Measurements from ENCODE around the gene ADAM21. TPM values are rescaled to one million over a fixed set of nuclear protein-coding genes. Genes with fewer than 3 reads are reported as not detected.
"Not testable (repeated sequence)": the region's sequence is repeated elsewhere in the genome, so short reads cannot be mapped to it uniquely, and the experiment has no call there.

The ADAM21 gene
- 1 to 10 TPM in 4 of 8 experiments, under 1 TPM in 4; 0.17 to 3.5 (median 1.1) TPM for total RNA-seq

- no peak within 1 kb of the TSS for H3K4me3 ChIP-seq
- no peaks in the 10 kb centered on the region for H3K4me1 ChIP-seq (replicated peaks in 1 of 2)
- in situ Hi-C loops (cut with MboI; ENCODE audit: low pct_unique_long_range_greater_than_20kb in 2 of 9, low sequenced_read_pairs in 9 of 9, unreplicated experiment in 9 of 9), result no loop called here
- H3K27ac ChIP-seq, result no peak within 1 kb of the TSS
- WGBS, 10 experiments, result 0 to 90% (median 78%) methylated on average over 1 of the region's 1 CpG; no CpG with 5 or more reads in 3 of the 10 experiments
- ATAC-seq (replicated peaks in 6 of 8), result no peak
These were observed at the start of gene ADAM21 for GRCh38 chr14:70451874-70452273. ADAM21 (plus strand) TSS chr14:70452174; CDS start chr14:70457500, 5,326 bp downstream.

- H3K27ac ChIP-seq; in situ Hi-C loops (cut with MboI; ENCODE audit: low pct_unique_long_range_greater_than_20kb in 2 of 9, low sequenced_read_pairs in 9 of 9, unreplicated experiment in 9 of 9); H3K4me1 ChIP-seq (replicated peaks in 1 of 2); H3K4me3 ChIP-seq: not testable (repeated sequence)
- 63 to 100% (median 80%) methylated on average over 1 to 4 of the region's 4 CpGs; no CpG with 5 or more reads in 1 of the 10 experiments for WGBS, 10 experiments
- ATAC-seq (replicated peaks in 6 of 8), result peak in 2 of 8 experiments; percentile 49 to 54
These were observed 48.6 kb upstream of the ADAM21 start for GRCh38 chr14:70403335-70403734.

- WGBS, 10 experiments, result 25 to 100% (median 80%) methylated on average over 1 to 4 of the region's 4 CpGs; no CpG with 5 or more reads in 3 of the 10 experiments
- H3K4me3 ChIP-seq; in situ Hi-C loops (cut with MboI; ENCODE audit: low pct_unique_long_range_greater_than_20kb in 2 of 9, low sequenced_read_pairs in 9 of 9, unreplicated experiment in 9 of 9); ATAC-seq (replicated peaks in 6 of 8); H3K4me1 ChIP-seq (replicated peaks in 1 of 2); H3K27ac ChIP-seq: not testable (repeated sequence)
These were observed 45.8 kb upstream of the ADAM21 start for GRCh38 chr14:70406216-70406615.

GRCh38 chr14:70407621-70408020 lies 44.4 kb upstream of the ADAM21 start:
- H3K4me1 ChIP-seq (replicated peaks in 1 of 2), result no peaks in the 10 kb centered on the region
- 87 to 100% (median 97%) methylated on average over 1 to 4 of the region's 4 CpGs; no CpG with 5 or more reads in 1 of the 10 experiments for WGBS, 10 experiments
- no peak overlapping the region for H3K27ac ChIP-seq
- no peak for ATAC-seq (replicated peaks in 6 of 8)
- no peak overlapping the region for H3K4me3 ChIP-seq
- in situ Hi-C loops (cut with MboI; ENCODE audit: low pct_unique_long_range_greater_than_20kb in 2 of 9, low sequenced_read_pairs in 9 of 9, unreplicated experiment in 9 of 9), result no loop called here

- H3K4me3 ChIP-seq, result peak overlapping the region; percentile 60 to 95 (median 86)
- H3K27ac ChIP-seq, result no peak overlapping the region
- in situ Hi-C loops (cut with MboI; ENCODE audit: low pct_unique_long_range_greater_than_20kb in 2 of 9, low sequenced_read_pairs in 9 of 9, unreplicated experiment in 9 of 9), result no loop called here
- 0 to 60% (median 24%) methylated on average over 2 of the region's 2 CpGs; no CpG with 5 or more reads in 1 of the 10 experiments for WGBS, 10 experiments
- peaks cover 2 to 8% of the 10 kb centered on the region in 2 donors for H3K4me1 ChIP-seq (replicated peaks in 1 of 2)
- no peak for ATAC-seq (replicated peaks in 6 of 8)
These were observed 36.2 kb upstream of the ADAM21 start for GRCh38 chr14:70415788-70416187.

- in situ Hi-C loops (cut with MboI; ENCODE audit: low pct_unique_long_range_greater_than_20kb in 2 of 9, low sequenced_read_pairs in 9 of 9, unreplicated experiment in 9 of 9), result no loop called here
- ATAC-seq (replicated peaks in 6 of 8), result peak; percentile 36 to 72 (median 48)
- 0 to 10% (median 0%) methylated on average over 2 to 9 of the region's 9 CpGs; no CpG with 5 or more reads in 1 of the 10 experiments for WGBS, 10 experiments
These were observed 35.6 kb upstream of the ADAM21 start for GRCh38 chr14:70416338-70416724.

GRCh38 chr14:70416725-70417349 lies 35.1 kb upstream of the ADAM21 start, which contains the start of gene SYNJ2BP:
SYNJ2BP (minus strand) TSS chr14:70417090; CDS start chr14:70416963, 127 bp downstream.
- peaks cover 2 to 8% of the 10 kb centered on the region in 2 donors for H3K4me1 ChIP-seq (replicated peaks in 1 of 2)
- H3K4me3 ChIP-seq, result peak within 1 kb of the TSS; percentile 60 to 95 (median 86)
- 0 to 25% (median 2%) methylated on average over 1 to 18 of the region's 22 CpGs; no CpG with 5 or more reads in 1 of the 10 experiments for WGBS, 10 experiments
- H3K27ac ChIP-seq, result peak within 1 kb of the TSS; percentile 17 to 40
- in situ Hi-C loops (cut with MboI; ENCODE audit: low pct_unique_long_range_greater_than_20kb in 2 of 9, low sequenced_read_pairs in 9 of 9, unreplicated experiment in 9 of 9), result no loop called here
- ATAC-seq (replicated peaks in 6 of 8), result peak; percentile 90 to 99 (median 94)

More at GRCh38 chr14:70416338-70416724, 35.6 kb upstream of the ADAM21 start:
- peak overlapping the region; percentile 60 to 95 (median 86) for H3K4me3 ChIP-seq
- H3K4me1 ChIP-seq (replicated peaks in 1 of 2), result peaks cover 2 to 8% of the 10 kb centered on the region in 2 donors
- H3K27ac ChIP-seq, result peak overlapping the region; percentile 17 to 40

- ATAC-seq (replicated peaks in 6 of 8), result peak in 2 of 8 experiments; percentile 11 to 42
These were observed 32.6 kb upstream of the ADAM21 start for GRCh38 chr14:70419270-70419931.

GRCh38 chr14:70422538-70422937 lies 29.4 kb upstream of the ADAM21 start:
- no peak overlapping the region for H3K27ac ChIP-seq
- H3K4me1 ChIP-seq (replicated peaks in 1 of 2), result no peaks in the 10 kb centered on the region
- in situ Hi-C loops (cut with MboI; ENCODE audit: low pct_unique_long_range_greater_than_20kb in 2 of 9, low sequenced_read_pairs in 9 of 9, unreplicated experiment in 9 of 9), result no loop called here
- 68 to 100% (median 92%) methylated on average over 1 to 2 of the region's 2 CpGs; no CpG with 5 or more reads in 3 of the 10 experiments for WGBS, 10 experiments
- no peak overlapping the region for H3K4me3 ChIP-seq
- ATAC-seq (replicated peaks in 6 of 8), result no peak

More at GRCh38 chr14:70419270-70419931, 32.6 kb upstream of the ADAM21 start:
- H3K4me1 ChIP-seq (replicated peaks in 1 of 2); H3K27ac ChIP-seq; in situ Hi-C loops (cut with MboI; ENCODE audit: low pct_unique_long_range_greater_than_20kb in 2 of 9, low sequenced_read_pairs in 9 of 9, unreplicated experiment in 9 of 9); H3K4me3 ChIP-seq: not testable (repeated sequence)
- WGBS, 10 experiments, result 0 to 74% (median 35%) methylated on average over 1 to 4 of the region's 4 CpGs; no CpG with 5 or more reads in 2 of the 10 experiments

GRCh38 chr14:70425354-70425753 lies 26.6 kb upstream of the ADAM21 start:
- WGBS, 10 experiments, result 0 to 33% (median 0%) methylated on average over 1 of the region's 1 CpG; no CpG with 5 or more reads in 4 of the 10 experiments
- H3K4me3 ChIP-seq, result no peak overlapping the region
- no peaks in the 10 kb centered on the region for H3K4me1 ChIP-seq (replicated peaks in 1 of 2)
- H3K27ac ChIP-seq, result no peak overlapping the region
- in situ Hi-C loops (cut with MboI; ENCODE audit: low pct_unique_long_range_greater_than_20kb in 2 of 9, low sequenced_read_pairs in 9 of 9, unreplicated experiment in 9 of 9), result no loop called here
- ATAC-seq (replicated peaks in 6 of 8), result no peak

- H3K4me1 ChIP-seq (replicated peaks in 1 of 2); in situ Hi-C loops (cut with MboI; ENCODE audit: low pct_unique_long_range_greater_than_20kb in 2 of 9, low sequenced_read_pairs in 9 of 9, unreplicated experiment in 9 of 9); H3K27ac ChIP-seq; ATAC-seq (replicated peaks in 6 of 8); H3K4me3 ChIP-seq: not testable (repeated sequence)
- WGBS, 10 experiments, result 58 to 100% (median 90%) methylated on average over 1 to 4 of the region's 4 CpGs; no CpG with 5 or more reads in 7 of the 10 experiments
These were observed 25.4 kb upstream of the ADAM21 start for GRCh38 chr14:70426555-70426954.

GRCh38 chr14:70436867-70437266 lies 15.1 kb upstream of the ADAM21 start:
- in situ Hi-C loops (cut with MboI; ENCODE audit: low pct_unique_long_range_greater_than_20kb in 2 of 9, low sequenced_read_pairs in 9 of 9, unreplicated experiment in 9 of 9), result no loop called here
- H3K4me1 ChIP-seq (replicated peaks in 1 of 2), result no peaks in the 10 kb centered on the region
- H3K4me3 ChIP-seq, result no peak overlapping the region
- no peak for ATAC-seq (replicated peaks in 6 of 8)
- WGBS, 10 experiments, result 6 to 60% (median 18%) methylated on average over 1 to 4 of the region's 4 CpGs; no CpG with 5 or more reads in 3 of the 10 experiments
- no peak overlapping the region for H3K27ac ChIP-seq

GRCh38 chr14:70441641-70442040 lies 10.3 kb upstream of the ADAM21 start:
- 5 to 83% (median 68%) methylated on average over 1 to 3 of the region's 3 CpGs; no CpG with 5 or more reads in 3 of the 10 experiments for WGBS, 10 experiments
- in situ Hi-C loops (cut with MboI; ENCODE audit: low pct_unique_long_range_greater_than_20kb in 2 of 9, low sequenced_read_pairs in 9 of 9, unreplicated experiment in 9 of 9), result no loop called here
- Histone ChIP-seq H3K4me1 (replicated peaks in 1 of 2) (no peaks in the 10 kb centered on the region), H3K4me3 (no peak overlapping the region), H3K27ac (no peak overlapping the region)
- ATAC-seq (replicated peaks in 6 of 8), result no peak

Measured in motor neuron (in vitro differentiated cells).